Measurements from ENCODE around the gene FCHO2.

DNA sequence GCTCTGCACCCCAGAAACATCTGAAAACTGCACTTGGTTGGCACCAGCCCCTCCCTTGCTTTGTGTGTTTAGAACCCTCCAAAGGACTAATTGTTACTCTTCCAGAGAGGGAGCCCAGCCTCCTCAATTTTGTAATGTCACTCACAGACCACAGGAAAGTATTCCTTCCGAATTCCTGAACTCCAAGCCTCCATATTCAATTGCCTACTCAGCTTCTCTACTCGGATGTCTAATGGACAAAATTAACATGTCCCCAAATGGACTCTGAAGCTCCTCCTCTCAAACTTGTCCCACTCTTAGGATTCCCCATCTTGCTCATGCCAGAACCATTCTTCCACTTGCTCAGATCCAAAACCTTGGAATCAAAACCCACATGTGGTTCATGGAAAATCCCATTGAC lies 160.7 kb downstream of the FCHO2 start:
- TF ChIP-seq, protein P1, sequence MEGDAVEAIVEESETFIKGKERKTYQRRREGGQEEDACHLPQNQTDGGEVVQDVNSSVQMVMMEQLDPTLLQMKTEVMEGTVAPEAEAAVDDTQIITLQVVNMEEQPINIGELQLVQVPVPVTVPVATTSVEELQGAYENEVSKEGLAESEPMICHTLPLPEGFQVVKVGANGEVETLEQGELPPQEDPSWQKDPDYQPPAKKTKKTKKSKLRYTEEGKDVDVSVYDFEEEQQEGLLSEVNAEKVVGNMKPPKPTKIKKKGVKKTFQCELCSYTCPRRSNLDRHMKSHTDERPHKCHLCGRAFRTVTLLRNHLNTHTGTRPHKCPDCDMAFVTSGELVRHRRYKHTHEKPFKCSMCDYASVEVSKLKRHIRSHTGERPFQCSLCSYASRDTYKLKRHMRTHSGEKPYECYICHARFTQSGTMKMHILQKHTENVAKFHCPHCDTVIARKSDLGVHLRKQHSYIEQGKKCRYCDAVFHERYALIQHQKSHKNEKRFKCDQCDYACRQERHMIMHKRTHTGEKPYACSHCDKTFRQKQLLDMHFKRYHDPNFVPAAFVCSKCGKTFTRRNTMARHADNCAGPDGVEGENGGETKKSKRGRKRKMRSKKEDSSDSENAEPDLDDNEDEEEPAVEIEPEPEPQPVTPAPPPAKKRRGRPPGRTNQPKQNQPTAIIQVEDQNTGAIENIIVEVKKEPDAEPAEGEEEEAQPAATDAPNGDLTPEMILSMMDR (conservative IDR thresholded peaks at IDR 0.05; ENCODE audit: low read length) = no peak
- TF ChIP-seq EZH2phosphoT487 (IDR thresholded peaks at IDR 0.05; ENCODE audit: borderline replicate concordance) = no peak

All from Loucy (cell line).